Suprapubic skin (tissue), 4 donors: Measurements from ENCODE around the gene SERP1. TPM values are rescaled to one million over a fixed set of nuclear protein-coding genes. Genes with fewer than 3 reads are reported as not detected.

Source experiments
- DNase-seq, 2 donors: peaks; one replicate each; pipeline ENCODE4 v3.0.0-alpha.2; 2019; ENCODE audit warnings: low spot score in 2 of 2
- H3K27ac ChIP-seq: fragments of 200-600 bp; sonication (generic); one replicate; pipeline ENCODE4 v1.5.1; 2019
- H3K27me3 ChIP-seq: fragments of 200-600 bp; sonication (generic); one replicate; pipeline ENCODE4 v1.5.1; 2019
- H3K36me3 ChIP-seq: fragments of 200-600 bp; sonication (generic); one replicate; pipeline ENCODE4 v1.5.1; 2019
- H3K4me1 ChIP-seq: fragments of 200-600 bp; sonication (generic); one replicate; pipeline ENCODE4 v1.5.1; 2019
- H3K4me3 ChIP-seq: fragments of 200-600 bp; sonication (generic); one replicate; pipeline ENCODE4 v1.5.1; 2019; ENCODE audit warnings: mild to moderate bottlenecking
- H3K9me3 ChIP-seq: fragments of 200-600 bp; sonication (generic); one replicate; pipeline ENCODE4 v1.5.1; 2019
- CTCF ChIP-seq, 2 donors: fragments of 200-600 bp in 1 of 2; fragments of 450-650 bp in 1 of 2; sonication (generic) in 1 of 2; IDR thresholded peaks; one replicate each; pipeline ENCODE4 v1.5.1; 2016 to 2019; ENCODE audit warnings: antibody characterized with exemption in 2 of 2, mild to moderate bottlenecking in 1 of 2, moderate library complexity in 1 of 2
- EP300 ChIP-seq: sonication (generic); formaldehyde crosslinking; IDR thresholded peaks from one replicate; pipeline ENCODE4 v1.6.1; 2017; ENCODE audit warnings: antibody characterized with exemption
- POLR2A ChIP-seq, 2 donors: fragments of 450-650 bp; IDR thresholded peaks; one replicate each; pipeline ENCODE4 v1.6.1; 2017; ENCODE audit warnings: antibody characterized with exemption in 2 of 2, mild to moderate bottlenecking in 2 of 2, moderate library complexity in 2 of 2
- POLR2AphosphoS5 ChIP-seq, 3 donors: sonication (generic); formaldehyde crosslinking; IDR thresholded peaks; one replicate each; pipeline ENCODE4 v1.6.1; 2017; ENCODE audit warnings: antibody characterized with exemption in 3 of 3
- WGBS: methylation state at CpG from one replicate; pipeline ENCODE4 v1.1.5; 2018; 5-methylcytosine and 5-hydroxymethylcytosine counted together
- total RNA-seq, 4 donors: library from RNA; depleted of rRNA; stranded (reverse); fragments of >200 nt; gene quantifications; one replicate each; pipeline ENCODE4 v1.1.0, GENCODE V29; 2016

Gene SERP1
- total RNA-seq, 4 donors from 2014 or later = 84.2 to 149 (median 120) TPM

GRCh38 chr3:150582620-150583019, 36.3 kb upstream of the SERP1 start:
- H3K9me3 ChIP-seq = no peaks in the 10 kb centered on the region
- TF ChIP-seq POLR2A (IDR thresholded peaks at IDR 0.05) (no peak), EP300 (no peak), CTCF (IDR thresholded peaks at IDR 0.05) (no peak), POLR2AphosphoS5 (IDR thresholded peaks at IDR 0.05) (no peak)
- H3K4me1 ChIP-seq = no peaks in the 10 kb centered on the region
- H3K27ac ChIP-seq = no peak overlapping the region
- 86% methylated on average over 2 of the region's 2 CpGs for WGBS
- no peak overlapping the region for H3K4me3 ChIP-seq
- no peak for DNase-seq
- no peaks in the 10 kb centered on the region for H3K27me3 ChIP-seq
- H3K36me3 ChIP-seq = peaks cover 65% of the 10 kb centered on the region

GRCh38 chr3:150581174-150581573, 34.9 kb upstream of the SERP1 start:
- Histone ChIP-seq H3K27me3 (no peaks in the 10 kb centered on the region), H3K36me3 (peaks cover 77% of the 10 kb centered on the region), H3K4me3 (no peak overlapping the region), H3K9me3 (no peaks in the 10 kb centered on the region), H3K4me1 (no peaks in the 10 kb centered on the region), H3K27ac (no peak overlapping the region)
- TF ChIP-seq POLR2A (IDR thresholded peaks at IDR 0.05) = no peak
- no peak for TF ChIP-seq POLR2AphosphoS5 (IDR thresholded peaks at IDR 0.05)
- no peak for TF ChIP-seq EP300
- no peak for TF ChIP-seq CTCF (IDR thresholded peaks at IDR 0.05)
- DNase-seq = no peak

GRCh38 chr3:150577855-150578254, 31.6 kb upstream of the SERP1 start:
- H3K36me3 ChIP-seq = peaks cover 75% of the 10 kb centered on the region
- no peak for TF ChIP-seq POLR2A (IDR thresholded peaks at IDR 0.05)
- TF ChIP-seq EP300 = no peak
- no peak for TF ChIP-seq POLR2AphosphoS5 (IDR thresholded peaks at IDR 0.05)
- no peak for TF ChIP-seq CTCF (IDR thresholded peaks at IDR 0.05)
- no peaks in the 10 kb centered on the region for H3K27me3 ChIP-seq
- no peak for DNase-seq
- no peaks in the 10 kb centered on the region for H3K4me1 ChIP-seq
- WGBS = 71% methylated on average over 1 of the region's 1 CpG
- no peak overlapping the region for H3K4me3 ChIP-seq
- H3K9me3 ChIP-seq = no peaks in the 10 kb centered on the region
- H3K27ac ChIP-seq = no peak overlapping the region

- Histone ChIP-seq H3K9me3 (no peaks in the 10 kb centered on the region), H3K27me3 (no peaks in the 10 kb centered on the region), H3K4me1 (no peaks in the 10 kb centered on the region), H3K4me3 (no peak overlapping the region), H3K36me3 (peaks cover 82% of the 10 kb centered on the region), H3K27ac (no peak overlapping the region)
- 93% methylated on average over 1 of the region's 1 CpG for WGBS
- TF ChIP-seq POLR2AphosphoS5 (IDR thresholded peaks at IDR 0.05) (no peak), EP300 (no peak), CTCF (IDR thresholded peaks at IDR 0.05) (no peak), POLR2A (IDR thresholded peaks at IDR 0.05) (no peak)
- DNase-seq = no peak
These were observed 21.0 kb upstream of the SERP1 start for GRCh38 chr3:150567328-150567727.

GRCh38 chr3:150564243-150564642, 17.9 kb upstream of the SERP1 start:
- DNase-seq = no peak
- no peaks in the 10 kb centered on the region for H3K9me3 ChIP-seq
- H3K27ac ChIP-seq = no peak overlapping the region
- 93% methylated on average over 2 of the region's 2 CpGs for WGBS
- H3K27me3 ChIP-seq = no peaks in the 10 kb centered on the region
- TF ChIP-seq POLR2A (IDR thresholded peaks at IDR 0.05) (no peak), CTCF (IDR thresholded peaks at IDR 0.05) (no peak), POLR2AphosphoS5 (IDR thresholded peaks at IDR 0.05) (no peak), EP300 (no peak)
- no peak overlapping the region for H3K4me3 ChIP-seq
- peaks cover 55% of the 10 kb centered on the region for H3K36me3 ChIP-seq
- no peaks in the 10 kb centered on the region for H3K4me1 ChIP-seq
